T47D (cell line): ENCODE data around the gene SPG7.
A peak's percentile ranks its signal among the peaks of the same experiment; 100 is the strongest.

Experiments
- DNase-seq, 2 experiments: peaks; one replicate each; pipeline versions ENCODE4 v3.0.0 to v3.0.0-alpha.2; 2011 to 2012; ENCODE audit warnings: low read depth in 1 of 2, low spot score in 1 of 2
- JUND ChIP-seq: IDR thresholded peaks from 2 replicates; pipeline ENCODE4 v1.6.1; 2012; ENCODE audit warnings: low read depth
- in situ Hi-C: cut with HindIII; loops from 2 replicates; pipeline ENCODE4 v1.10.0; 2016; ENCODE audit warnings: low sequenced_read_pairs, low pct_unique_long_range_greater_than_20kb

SPG7 gene

GRCh38 chr16:89476379-89476778 lies 31.8 kb upstream of the SPG7 start:
- in situ Hi-C loops: no loop called here
- peak in 1 of 2 experiments; percentile 44 for DNase-seq
- TF ChIP-seq JUND: no peak

- in situ Hi-C loops: no loop called here
- DNase-seq: no peak
Observed at GRCh38 chr16:89476811-89477261, 31.4 kb upstream of the SPG7 start.

DNA sequence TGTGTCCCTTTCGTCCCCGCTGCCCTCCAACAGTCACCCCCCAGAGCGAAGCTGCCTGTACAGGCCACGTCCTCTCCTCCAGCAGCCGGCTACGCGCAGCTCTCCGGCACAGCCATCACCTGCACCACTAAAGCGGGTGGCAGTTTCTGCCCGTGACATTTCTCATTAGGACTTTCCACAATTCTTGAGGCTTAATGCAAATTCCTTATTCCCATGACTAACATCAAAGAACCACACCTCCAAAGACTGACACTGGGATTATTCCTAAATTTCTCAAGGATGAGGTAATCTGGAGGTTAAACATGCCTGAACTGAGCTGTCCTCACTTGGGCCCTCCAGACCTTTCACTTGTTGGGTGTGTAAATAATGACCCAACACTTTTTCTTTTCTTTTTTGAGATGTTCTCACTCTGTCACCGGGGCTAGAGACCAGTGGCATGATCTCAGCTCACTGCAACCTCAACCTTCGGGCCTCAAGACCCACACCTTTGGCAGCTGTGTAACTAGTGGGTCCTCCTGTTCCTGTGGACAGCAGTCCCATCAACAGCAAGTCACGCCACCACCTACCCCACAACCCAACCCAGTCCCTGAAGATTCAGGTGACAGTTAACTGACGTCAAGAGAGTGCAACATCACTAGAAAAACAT lies 29.5 kb upstream of the SPG7 start:
- peak in 1 of 2 experiments; percentile 59 for DNase-seq
- in situ Hi-C loops: no loop called here
- no peak for TF ChIP-seq JUND

More at GRCh38 chr16:89476811-89477261, 31.4 kb upstream of the SPG7 start:
- no peak for TF ChIP-seq JUND

DNA sequence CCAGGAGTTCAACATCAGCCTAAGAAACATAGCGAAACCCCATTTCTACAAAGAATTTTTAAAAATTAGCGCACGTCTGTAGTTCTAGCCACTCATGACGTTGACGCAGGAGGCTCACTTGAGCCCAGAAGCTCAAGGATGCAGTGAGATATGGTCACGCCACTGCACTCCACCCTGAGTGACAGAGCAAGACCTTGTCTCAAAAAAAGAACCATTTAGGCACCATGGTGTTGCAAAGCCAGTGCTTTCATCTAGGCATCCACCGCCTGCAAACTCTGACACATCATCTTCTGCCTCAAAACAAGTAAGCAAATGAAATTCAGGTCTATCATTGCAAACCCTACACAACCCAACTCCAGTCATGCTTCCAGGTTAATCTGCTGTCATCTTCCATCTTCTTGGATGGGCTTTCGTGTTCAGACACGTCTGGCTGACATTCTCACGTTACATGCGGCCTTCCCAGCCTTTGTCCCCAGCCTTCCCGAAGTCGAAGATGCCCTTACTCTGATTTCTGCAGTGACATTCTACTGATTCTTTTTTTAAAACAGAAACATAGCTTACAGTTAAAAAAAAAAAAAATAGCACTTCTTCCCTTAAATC lies 26.7 kb upstream of the SPG7 start:
- in situ Hi-C loops: no loop called here
- no peak for TF ChIP-seq JUND
- DNase-seq: no peak

GRCh38 chr16:89482150-89482816 lies 25.9 kb upstream of the SPG7 start:
- TF ChIP-seq JUND: no peak
- in situ Hi-C loops: no loop called here
- DNase-seq: no peak

DNA sequence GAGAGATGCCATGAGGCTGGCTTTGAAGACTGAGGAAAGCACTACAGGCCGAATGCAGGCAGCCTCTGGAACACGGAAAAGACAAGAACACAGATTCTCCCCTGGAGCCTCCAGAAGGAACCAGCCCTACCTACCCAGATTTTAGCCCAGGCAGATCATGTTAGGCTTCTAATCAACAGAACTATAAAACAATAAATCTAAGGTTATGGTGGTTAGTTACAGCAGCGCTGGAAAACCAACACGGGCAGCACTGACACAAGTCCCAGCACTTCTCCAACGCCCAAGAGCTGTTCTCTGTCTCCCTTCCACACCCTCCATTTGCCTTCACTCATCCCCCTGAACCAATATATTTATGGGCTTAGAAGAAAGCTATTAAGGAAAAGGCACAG lies 25.4 kb upstream of the SPG7 start:
- DNase-seq: no peak
- in situ Hi-C loops: no loop called here
- no peak for TF ChIP-seq JUND

GRCh38 chr16:89484041-89484501 lies 24.1 kb upstream of the SPG7 start:
- no peak for DNase-seq
- no peak for TF ChIP-seq JUND
- in situ Hi-C loops: no loop called here

DNA sequence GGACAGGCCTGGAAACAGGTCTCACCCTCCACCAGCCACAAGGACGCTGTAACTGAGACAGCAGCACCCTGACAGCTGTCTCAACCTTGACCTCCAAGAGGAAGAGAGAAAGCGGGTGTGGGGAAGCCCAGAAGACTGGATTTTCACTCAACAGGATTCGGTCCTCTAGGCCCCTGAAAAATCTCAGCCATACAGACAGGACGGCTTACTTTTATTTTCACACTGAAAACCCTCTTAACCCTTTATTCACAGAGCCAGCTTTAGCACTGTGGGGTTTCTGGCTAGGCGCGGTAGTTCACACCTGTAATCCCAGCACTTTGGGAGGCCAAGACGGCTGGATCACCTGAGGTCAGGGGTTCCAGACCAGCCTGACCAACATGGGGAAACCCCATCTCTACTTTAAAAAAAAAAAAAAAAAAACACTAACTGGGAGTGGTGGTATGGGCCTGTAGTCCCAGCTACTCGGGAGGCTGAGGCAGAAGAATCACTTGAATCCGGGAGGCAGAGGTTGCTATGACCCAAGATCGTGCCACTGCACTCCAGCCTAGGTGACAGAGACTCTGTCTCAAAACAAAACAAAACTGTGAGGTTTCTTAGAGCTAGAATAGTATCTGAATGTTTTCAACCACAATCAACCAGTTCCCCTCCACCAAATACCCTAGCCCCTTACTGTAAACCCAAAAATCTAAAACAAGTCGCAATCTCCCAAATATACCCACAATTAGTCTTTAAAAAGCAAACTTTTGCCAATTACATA lies 23.1 kb upstream of the SPG7 start:
- TF ChIP-seq JUND: no peak
- in situ Hi-C loops: no loop called here
- DNase-seq: no peak

DNA sequence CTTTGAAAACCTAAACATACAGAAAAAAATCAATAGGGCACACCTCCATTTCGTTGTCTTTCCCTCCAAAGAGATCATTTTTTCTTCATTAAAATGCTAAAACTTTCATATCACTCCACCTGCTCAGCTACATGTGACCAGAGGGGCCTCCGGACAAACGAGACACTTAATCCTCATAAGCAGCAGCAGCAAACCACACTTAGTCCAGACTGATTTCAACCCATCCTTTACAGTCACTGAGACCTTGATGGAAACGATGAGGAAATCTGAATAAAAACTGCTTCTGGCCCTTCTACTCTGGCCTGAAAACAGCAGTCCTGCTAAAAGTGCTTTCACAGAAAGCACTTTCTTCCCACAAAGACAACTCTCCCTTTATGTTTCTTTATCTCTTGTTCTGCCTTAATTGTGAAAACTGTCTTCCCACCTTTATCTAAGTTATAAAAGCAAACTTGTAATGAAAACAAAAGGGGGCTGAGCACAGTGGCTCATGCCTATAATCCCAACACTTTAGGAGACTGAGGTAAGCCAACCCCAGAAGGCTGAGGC lies 22.4 kb upstream of the SPG7 start:
- in situ Hi-C loops: no loop called here
- no peak for TF ChIP-seq JUND
- DNase-seq: no peak

DNA sequence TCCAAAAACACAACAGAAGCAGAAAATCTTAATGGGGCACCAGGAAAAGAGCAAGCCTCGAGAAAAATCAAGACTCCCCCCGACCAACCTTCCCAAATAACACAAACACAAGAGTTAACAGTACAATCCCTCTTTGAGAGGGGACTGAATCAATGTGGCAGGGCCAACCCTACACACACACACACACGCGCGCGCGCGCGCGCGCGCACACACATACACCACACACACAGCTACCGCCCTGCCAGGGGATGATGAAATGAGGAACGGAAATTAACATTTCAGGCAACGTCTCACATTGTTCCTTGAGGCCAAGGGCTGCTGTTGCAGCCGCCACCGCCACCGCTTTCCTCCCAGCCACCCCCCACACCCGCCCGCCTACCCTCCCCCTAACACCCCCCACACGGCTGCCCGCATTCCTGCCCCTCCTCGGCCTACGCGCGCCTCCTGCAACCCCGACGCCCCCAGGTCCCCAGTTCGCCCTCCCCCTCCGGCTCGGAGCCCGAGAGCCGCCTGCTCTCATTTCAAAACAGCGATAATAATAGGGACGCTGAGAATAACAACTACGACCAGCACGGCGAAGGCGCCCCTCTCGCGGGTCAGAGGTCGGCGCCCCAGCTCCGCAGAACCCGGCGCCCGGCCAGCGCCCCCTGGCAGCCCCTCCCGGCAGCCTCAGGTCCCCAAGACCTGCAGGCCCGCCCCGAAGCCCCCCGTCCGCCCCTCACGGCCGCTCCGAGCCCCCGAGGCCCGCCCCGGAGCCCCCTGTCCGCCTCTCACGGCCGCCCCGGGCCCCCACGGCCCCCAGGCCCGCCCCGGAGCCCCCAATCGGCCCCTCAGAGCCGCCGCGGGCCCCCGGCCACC lies 18.9 kb upstream of the SPG7 start:
- TF ChIP-seq JUND: no peak
- DNase-seq: peak in 1 of 2 experiments; percentile 96
- in situ Hi-C loops: no loop called here

GRCh38 chr16:89489898-89490438 lies 18.2 kb upstream of the SPG7 start:
- no peak for DNase-seq
- TF ChIP-seq JUND: no peak
- in situ Hi-C loops: no loop called here
